Osteoblast (primary cell): Measurements from ENCODE around the gene CDC42BPA. TPM values are rescaled to one million over a fixed set of nuclear protein-coding genes. Genes with fewer than 3 reads are reported as not detected.
A peak's percentile ranks its signal among the peaks of the same experiment; 100 is the strongest.
"Not testable (repeated sequence)": the region's sequence is repeated elsewhere in the genome, so short reads cannot be mapped to it uniquely, and the experiment has no call there.

Experiments used
- DNase-seq: peaks from one replicate; pipeline ENCODE4 v3.0.0; 2011; ENCODE audit warnings: low spot score, mixed read lengths; ENCODE audit not compliant: insufficient read length; ENCODE audit errors: missing footprints
- H2AFZ ChIP-seq: 2 replicates; pipeline ENCODE4 v1.6.0; 2011; ENCODE audit warnings: mild to moderate bottlenecking, low read length
- H3K27ac ChIP-seq: 2 replicates; pipeline ENCODE4 v1.5.1; 2011; ENCODE audit warnings: mild to moderate bottlenecking, low read depth, low read length, moderate library complexity
- H3K27me3 ChIP-seq: 2 replicates; pipeline ENCODE4 v1.6.0; 2012; ENCODE audit warnings: mild to moderate bottlenecking, control low read depth, inconsistent platforms, low read length, moderate library complexity; ENCODE audit not compliant: insufficient read depth
- H3K36me3 ChIP-seq: 2 replicates; pipeline ENCODE4 v1.5.1; 2011; ENCODE audit warnings: mild to moderate bottlenecking, low read length, control low read depth, moderate library complexity; ENCODE audit not compliant: insufficient read depth
- H3K4me1 ChIP-seq: 2 replicates; pipeline ENCODE4 v1.5.1; 2011; ENCODE audit warnings: mild to moderate bottlenecking, low read length, control low read depth, moderate library complexity; ENCODE audit not compliant: insufficient read depth
- H3K4me2 ChIP-seq: 2 replicates; pipeline ENCODE4 v1.6.0; 2011; ENCODE audit warnings: mild to moderate bottlenecking, low read length; ENCODE audit not compliant: insufficient read depth
- H3K4me3 ChIP-seq: fragments of 200-600 bp; sonication (generic); 3 replicates; pipeline ENCODE4 v1.5.1; 2012; ENCODE audit warnings: mild to moderate bottlenecking, low read length, inconsistent platforms; ENCODE audit not compliant: insufficient read depth
- H3K79me2 ChIP-seq: 2 replicates; pipeline ENCODE4 v1.6.0; 2012; ENCODE audit warnings: mild to moderate bottlenecking, low read length, control low read depth, inconsistent platforms; ENCODE audit not compliant: insufficient read depth
- H3K9me3 ChIP-seq: 2 replicates; pipeline ENCODE4 v1.5.1; 2011; ENCODE audit warnings: low read depth, low read length, control low read depth
- H4K20me1 ChIP-seq: 2 replicates; pipeline ENCODE4 v1.6.0; 2012; ENCODE audit warnings: mild to moderate bottlenecking, low read length, control low read depth; ENCODE audit not compliant: insufficient read depth
- CTCF ChIP-seq: IDR thresholded peaks from 2 replicates; pipeline ENCODE4 v1.5.1; 2011; ENCODE audit warnings: mild to moderate bottlenecking, low read depth, low read length, moderate library complexity; ENCODE audit errors: extremely low read depth
- total RNA-seq: library from RNA; depleted of rRNA; stranded (reverse); fragments of >200 nt; gene quantifications from 2 replicates; pipeline ENCODE4 v1.2.3, GENCODE V29; 2012

The CDC42BPA gene
- total RNA-seq, 1 donor, result 77.8 TPM

GRCh38 chr1:227140376-227140775, 177.9 kb downstream of the CDC42BPA start:
- Histone ChIP-seq H4K20me1 (no peaks in the 10 kb centered on the region), H3K27me3 (no peaks in the 10 kb centered on the region), H3K4me1 (no peaks in the 10 kb centered on the region), H3K4me3 (no peak overlapping the region), H3K27ac (no peak overlapping the region), H3K4me2 (no peak overlapping the region), H3K36me3 (peaks cover 14% of the 10 kb centered on the region), H3K79me2 (no peaks in the 10 kb centered on the region), H3K9me3 (no peaks in the 10 kb centered on the region), H2AFZ (no peak overlapping the region)
- no peak for DNase-seq
- no peak for TF ChIP-seq CTCF

- Histone ChIP-seq H3K79me2 (no peaks in the 10 kb centered on the region), H3K4me2 (no peak overlapping the region), H4K20me1 (no peaks in the 10 kb centered on the region), H3K27me3 (no peaks in the 10 kb centered on the region), H3K36me3 (no peaks in the 10 kb centered on the region), H3K4me1 (no peaks in the 10 kb centered on the region), H3K9me3 (no peaks in the 10 kb centered on the region), H3K27ac (no peak overlapping the region), H2AFZ (no peak overlapping the region), H3K4me3 (no peak overlapping the region)
- DNase-seq, result peak; percentile 65
- TF ChIP-seq CTCF, result no peak
These were observed 182.0 kb downstream of the CDC42BPA start for GRCh38 chr1:227136210-227136820.

GRCh38 chr1:227134686-227135314, 183.5 kb downstream of the CDC42BPA start:
- DNase-seq, result peak; percentile 58
- Histone ChIP-seq H3K4me3 (no peak overlapping the region), H3K79me2 (no peaks in the 10 kb centered on the region), H3K27ac (no peak overlapping the region), H3K4me1 (no peaks in the 10 kb centered on the region), H3K9me3 (no peaks in the 10 kb centered on the region), H2AFZ (no peak overlapping the region), H3K27me3 (no peaks in the 10 kb centered on the region), H3K36me3 (no peaks in the 10 kb centered on the region), H4K20me1 (no peaks in the 10 kb centered on the region), H3K4me2 (no peak overlapping the region)
- no peak for TF ChIP-seq CTCF

DNA sequence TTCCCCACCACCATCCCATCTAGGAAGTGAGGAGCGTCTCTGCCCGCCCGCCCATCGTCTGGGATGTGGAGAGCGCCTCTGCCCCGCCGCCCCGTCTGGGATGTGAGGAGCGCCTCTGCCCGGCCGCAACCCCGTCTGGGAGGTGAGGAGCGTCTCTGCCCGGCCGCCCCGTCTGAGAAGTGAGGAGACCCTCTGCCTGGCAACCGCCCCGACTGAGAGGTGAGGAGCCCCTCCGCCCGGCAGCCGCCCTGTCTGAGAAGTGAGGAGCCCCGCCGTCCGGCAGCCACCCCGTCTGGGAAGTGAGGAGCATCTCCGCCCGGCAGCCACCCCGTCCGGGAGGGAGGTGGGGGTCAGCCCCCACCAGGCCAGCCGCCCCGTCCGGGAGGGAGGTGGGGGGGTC, 185.6 kb downstream of the CDC42BPA start:
- not testable (repeated sequence) for H3K4me1 ChIP-seq, H2AFZ ChIP-seq, H3K27me3 ChIP-seq, H3K36me3 ChIP-seq, H3K4me3 ChIP-seq, H4K20me1 ChIP-seq, DNase-seq, H3K79me2 ChIP-seq, H3K27ac ChIP-seq, H3K9me3 ChIP-seq, H3K4me2 ChIP-seq
